OCI-LY1 (cell line): ENCODE data around the gene ATXN3.

Source experiments
- EZH2 ChIP-seq: fragments of 200-600 bp; sonication (generic), shearing (Covaris generic); IDR thresholded peaks from 2 replicates; pipeline ENCODE4 v1.8.0; 2017; ENCODE audit warnings: borderline replicate concordance, mixed run types, mild to moderate bottlenecking, antibody characterized with exemption, low read length, moderate library complexity, mixed read lengths
- TF ChIP-seq, protein P1 (sequence below): fragments of 200-600 bp; sonication (generic), shearing (Covaris generic); IDR thresholded peaks from 2 replicates; pipeline ENCODE4 v1.5.1; 2017; ENCODE audit warnings: mild to moderate bottlenecking, antibody characterized with exemption, low read length, moderate library complexity, mixed read lengths

DNA sequence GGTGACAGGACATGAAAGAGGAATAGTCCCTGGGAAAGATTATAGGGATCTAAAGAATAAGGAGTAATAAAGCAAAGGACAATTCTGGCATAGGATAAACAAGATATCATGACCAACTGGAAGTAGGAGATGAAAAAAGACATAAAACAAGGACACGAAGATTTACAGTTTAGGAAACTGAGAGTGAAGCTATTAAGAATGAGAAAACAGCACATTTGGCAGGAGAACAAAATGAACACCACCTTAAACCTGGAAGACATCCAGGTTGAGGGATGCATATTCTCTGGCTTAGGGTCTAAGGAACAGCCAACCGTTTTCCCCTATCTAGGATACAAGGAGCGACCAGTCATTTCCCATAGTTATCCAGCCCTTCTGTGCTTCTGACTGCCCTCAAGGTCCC, 68.4 kb downstream of the ATXN3 start:
- TF ChIP-seq, protein P1, sequence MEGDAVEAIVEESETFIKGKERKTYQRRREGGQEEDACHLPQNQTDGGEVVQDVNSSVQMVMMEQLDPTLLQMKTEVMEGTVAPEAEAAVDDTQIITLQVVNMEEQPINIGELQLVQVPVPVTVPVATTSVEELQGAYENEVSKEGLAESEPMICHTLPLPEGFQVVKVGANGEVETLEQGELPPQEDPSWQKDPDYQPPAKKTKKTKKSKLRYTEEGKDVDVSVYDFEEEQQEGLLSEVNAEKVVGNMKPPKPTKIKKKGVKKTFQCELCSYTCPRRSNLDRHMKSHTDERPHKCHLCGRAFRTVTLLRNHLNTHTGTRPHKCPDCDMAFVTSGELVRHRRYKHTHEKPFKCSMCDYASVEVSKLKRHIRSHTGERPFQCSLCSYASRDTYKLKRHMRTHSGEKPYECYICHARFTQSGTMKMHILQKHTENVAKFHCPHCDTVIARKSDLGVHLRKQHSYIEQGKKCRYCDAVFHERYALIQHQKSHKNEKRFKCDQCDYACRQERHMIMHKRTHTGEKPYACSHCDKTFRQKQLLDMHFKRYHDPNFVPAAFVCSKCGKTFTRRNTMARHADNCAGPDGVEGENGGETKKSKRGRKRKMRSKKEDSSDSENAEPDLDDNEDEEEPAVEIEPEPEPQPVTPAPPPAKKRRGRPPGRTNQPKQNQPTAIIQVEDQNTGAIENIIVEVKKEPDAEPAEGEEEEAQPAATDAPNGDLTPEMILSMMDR, result no peak
- no peak for TF ChIP-seq EZH2
